Mucosa of gallbladder (tissue), 1 donor: ENCODE data around the gene SH3PXD2B. TPM values are rescaled to one million over a fixed set of nuclear protein-coding genes. Genes with fewer than 3 reads are reported as not detected.
"Not testable (repeated sequence)": the region's sequence is repeated elsewhere in the genome, so short reads cannot be mapped to it uniquely, and the experiment has no call there.

ENCODE experiments used
- DNase-seq: peaks from one replicate; pipeline ENCODE4 v3.0.0-alpha.2; 2020; ENCODE audit warnings: low spot score
- total RNA-seq: library from RNA; stranded (reverse); gene quantifications from one replicate; pipeline ENCODE4 v1.2.1, GENCODE V29; 2021
- donor health status: DM: no; HTN: no; CAD: no.

Gene SH3PXD2B
- total RNA-seq, 1 donor from 2014 or later = 30.6 TPM

DNA sequence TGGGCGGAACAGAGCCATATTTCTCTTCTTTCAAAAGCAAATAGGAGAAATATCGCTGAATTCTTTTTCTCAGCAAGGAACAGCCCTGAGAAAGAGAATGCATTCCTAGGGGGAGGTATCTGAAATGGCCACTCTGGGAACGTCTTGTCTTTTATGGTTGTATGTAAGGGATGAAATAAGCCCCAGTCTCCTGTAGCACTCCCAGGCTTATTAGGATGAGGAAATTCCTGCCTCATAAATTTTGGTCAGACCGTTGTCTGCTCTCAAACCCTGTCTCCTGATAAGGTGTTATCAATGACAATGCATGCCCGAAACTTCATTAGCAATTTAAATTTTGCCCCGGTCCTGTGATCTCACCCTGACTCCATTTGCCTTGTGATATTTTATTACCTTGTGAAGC lies 52.3 kb downstream of the SH3PXD2B start:
- not testable (repeated sequence) for DNase-seq

GRCh38 chr5:172399826-172400225 lies 54.5 kb downstream of the SH3PXD2B start:
- DNase-seq = no peak

DNA sequence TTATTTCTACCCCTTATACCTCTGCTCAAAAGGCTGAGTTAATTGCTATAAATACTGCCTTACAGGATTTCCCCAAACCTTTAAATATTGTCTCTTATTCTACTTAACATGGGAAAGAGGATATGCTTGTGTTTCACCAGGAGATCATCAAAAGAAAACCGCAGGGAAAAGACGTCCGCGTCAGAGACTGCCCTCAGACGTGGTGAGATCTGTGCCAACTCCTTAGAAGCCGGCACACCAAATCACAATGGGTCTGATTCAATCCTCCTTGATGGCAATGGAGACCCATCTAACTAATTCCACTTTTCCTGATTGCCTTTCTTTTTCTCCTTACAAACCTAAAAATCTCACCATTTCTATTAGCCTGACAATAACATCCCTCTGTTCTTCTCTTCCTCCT lies 55.0 kb downstream of the SH3PXD2B start:
- no peak for DNase-seq

DNA sequence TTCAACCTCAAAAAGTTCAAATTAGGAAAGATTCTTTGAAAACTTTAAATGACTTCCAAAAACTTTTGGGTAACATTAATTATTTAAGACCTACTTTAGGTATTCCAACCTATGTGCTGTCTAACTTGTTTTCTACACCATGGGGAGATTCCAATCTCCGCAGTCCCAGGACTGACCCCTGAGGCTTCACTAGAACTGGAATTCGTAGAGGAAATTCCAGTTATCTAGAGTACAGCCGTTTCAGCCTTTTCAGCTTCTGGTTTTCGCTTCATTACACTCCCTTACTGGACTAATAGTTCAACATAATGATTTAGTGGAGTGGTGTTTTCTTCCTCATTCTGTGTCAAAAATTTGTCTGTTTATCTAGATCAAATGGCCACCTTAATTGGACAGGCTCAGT lies 55.7 kb downstream of the SH3PXD2B start:
- not testable (repeated sequence) for DNase-seq

DNA sequence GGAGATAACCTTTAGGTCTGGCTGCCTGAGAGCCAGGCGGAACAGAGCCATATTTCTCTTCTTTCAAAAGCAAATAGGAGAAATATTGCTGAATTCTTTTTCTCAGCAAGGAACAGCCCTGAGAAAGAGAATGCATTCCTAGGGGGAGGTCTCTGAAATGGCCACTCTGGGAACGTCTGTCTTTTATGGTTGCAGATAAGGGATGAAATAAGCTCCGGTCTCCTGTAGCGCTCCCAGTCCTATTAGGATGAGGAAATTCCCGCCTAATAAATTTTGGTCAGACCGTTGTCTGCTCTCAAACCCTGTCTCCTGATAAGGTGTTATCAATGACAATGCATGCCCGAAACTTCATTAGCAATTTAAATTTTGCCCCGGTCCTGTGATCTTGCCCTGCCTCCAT lies 57.3 kb downstream of the SH3PXD2B start:
- DNase-seq = not testable (repeated sequence)

DNA sequence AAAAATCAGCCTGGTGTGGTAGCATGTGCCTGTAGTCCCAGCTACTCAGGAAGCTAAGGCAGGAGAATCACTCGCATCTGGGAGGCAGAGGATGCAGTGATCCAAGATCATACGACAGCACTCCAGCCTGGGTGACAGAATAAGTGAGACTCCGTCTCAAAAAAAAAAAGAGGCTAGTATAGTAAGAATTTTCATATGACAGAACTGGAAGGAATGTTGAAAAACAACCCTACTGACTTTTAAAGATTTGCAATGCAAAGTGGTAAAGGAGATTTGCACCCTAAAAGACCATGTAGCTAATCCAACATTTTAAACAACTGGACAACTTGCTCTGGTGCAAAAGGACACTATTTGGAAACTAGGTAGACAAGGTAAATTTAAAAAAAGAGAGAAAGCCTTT lies 58.1 kb downstream of the SH3PXD2B start:
- no peak for DNase-seq

GRCh38 chr5:172395483-172395882 lies 58.8 kb downstream of the SH3PXD2B start:
- no peak for DNase-seq

DNA sequence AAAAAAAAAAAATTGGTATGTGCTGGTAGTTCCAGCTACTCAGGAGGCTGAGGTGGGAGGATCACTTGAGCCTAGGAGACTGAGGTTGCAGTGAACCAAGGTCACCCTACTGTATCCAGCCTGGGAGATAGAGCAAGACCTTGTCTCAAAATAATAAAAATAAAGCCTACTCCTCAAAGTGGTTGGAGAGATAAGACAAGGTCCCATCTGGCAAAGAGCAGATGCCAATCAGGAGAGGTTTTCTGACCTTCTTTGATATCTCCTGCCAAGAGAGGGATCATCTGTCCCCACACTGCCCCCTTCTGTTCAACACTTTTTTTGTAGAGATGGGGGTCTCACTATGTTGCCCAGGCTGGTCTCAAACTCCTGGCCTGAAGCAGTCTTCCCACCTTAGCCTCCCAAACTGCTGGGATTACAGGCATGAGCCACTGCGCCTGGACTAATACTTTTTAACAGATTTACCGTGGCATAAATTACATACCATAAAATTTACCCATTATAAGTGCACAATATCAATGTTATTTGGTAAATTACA lies 64.7 kb downstream of the SH3PXD2B start:
- no peak for DNase-seq

DNA sequence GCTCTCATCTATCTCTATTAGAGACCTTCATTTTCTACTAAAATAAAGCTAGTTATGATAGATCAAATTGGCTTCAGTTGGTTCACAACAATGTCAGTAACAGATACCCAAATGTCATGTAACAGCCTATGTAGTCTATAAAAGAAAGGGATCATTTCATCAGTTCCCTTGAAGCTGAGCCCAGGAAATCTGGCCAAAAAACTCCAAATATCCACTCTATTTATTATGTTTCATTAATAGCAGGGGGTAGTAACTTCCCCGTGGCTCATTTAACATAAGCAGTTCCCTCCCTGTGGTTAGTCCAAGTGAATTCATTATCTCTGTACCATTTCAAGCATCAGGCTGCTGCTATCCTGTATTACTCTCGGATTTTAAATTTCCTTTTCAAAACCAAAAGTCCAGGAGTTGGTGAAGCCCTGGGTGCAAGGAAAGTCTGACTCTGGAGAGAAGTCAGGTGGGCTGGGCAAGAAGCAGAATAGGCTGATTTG lies 66.0 kb downstream of the SH3PXD2B start:
- DNase-seq = no peak

- no peak for DNase-seq
Measured at GRCh38 chr5:172385707-172386106, 68.6 kb downstream of the SH3PXD2B start.

DNA sequence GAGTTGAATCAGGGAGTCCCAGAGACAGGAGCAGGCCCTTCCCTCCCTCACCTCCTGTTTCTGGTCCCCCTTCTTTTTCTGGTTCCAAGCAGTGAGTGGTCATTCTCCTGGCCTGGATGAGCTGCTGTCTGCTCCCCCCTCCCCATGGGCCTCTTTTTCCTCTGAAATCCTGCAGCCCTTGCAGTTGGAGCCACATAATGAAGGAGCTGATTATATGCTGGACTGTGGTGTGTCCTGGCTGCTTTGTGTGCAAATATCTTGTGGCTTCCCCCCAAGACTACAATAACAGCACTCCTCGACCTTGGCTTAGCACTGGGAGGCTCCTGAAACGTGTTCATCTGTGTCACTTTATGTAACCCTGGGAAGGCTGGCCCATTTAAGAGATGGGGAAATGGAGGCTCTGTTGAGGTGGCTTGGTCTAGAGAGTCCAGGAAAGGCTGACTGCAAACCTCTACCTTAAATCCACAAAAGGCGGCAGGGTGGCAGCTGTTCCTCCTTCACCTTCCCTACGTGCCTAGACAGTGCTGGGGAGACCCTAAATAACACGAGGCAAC lies 69.2 kb downstream of the SH3PXD2B start:
- no peak for DNase-seq

GRCh38 chr5:172383191-172383802 lies 71.0 kb downstream of the SH3PXD2B start:
- peak; percentile 26 for DNase-seq

GRCh38 chr5:172380987-172381643 lies 73.2 kb downstream of the SH3PXD2B start:
- DNase-seq = peak; percentile 30

- no peak for DNase-seq
Measured at GRCh38 chr5:172380301-172380986, 73.9 kb downstream of the SH3PXD2B start.

DNA sequence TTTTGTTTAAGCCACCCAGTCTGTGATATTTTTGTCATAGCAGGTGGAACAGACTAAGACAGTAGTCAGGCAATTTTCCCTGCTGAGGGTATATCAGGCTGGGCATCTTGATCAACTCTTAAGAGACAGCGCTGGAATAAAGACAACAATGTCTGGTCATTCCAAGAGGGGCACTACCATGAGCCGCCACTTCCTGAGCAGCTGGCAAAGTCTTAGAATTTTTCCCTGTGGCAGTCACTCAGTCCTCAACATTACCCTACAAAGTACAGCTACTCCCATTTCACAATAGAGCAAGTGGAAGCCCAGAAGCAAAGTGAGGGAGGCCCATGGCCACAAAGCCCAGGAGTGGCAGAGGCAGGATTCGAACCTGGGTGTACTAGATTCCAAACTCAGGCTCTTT lies 74.8 kb downstream of the SH3PXD2B start:
- no peak for DNase-seq

- no peak for DNase-seq
Measured at GRCh38 chr5:172377856-172378255, 76.5 kb downstream of the SH3PXD2B start.

DNA sequence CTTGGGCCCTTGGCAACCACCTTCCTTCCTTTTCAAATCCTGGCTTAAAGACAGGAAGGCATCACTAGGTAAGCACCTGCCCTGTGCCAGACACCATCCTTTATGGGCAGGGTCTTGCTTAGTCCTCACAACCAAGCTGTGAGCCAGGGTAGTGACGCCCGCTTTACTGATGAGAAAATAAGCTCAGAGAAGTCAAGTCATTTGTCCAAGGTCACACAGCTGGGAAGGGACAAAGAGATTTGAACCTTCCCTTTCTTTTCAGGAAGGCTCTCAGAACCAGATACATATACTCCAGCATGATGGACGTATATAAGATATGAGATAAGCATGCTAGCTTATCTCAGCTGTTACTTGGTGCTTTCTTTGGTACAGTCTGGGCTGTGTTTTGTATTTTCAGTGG lies 76.9 kb downstream of the SH3PXD2B start:
- no peak for DNase-seq

- DNase-seq = no peak
Measured at GRCh38 chr5:172374783-172375182, 79.5 kb downstream of the SH3PXD2B start.

GRCh38 chr5:172373680-172374079 lies 80.6 kb downstream of the SH3PXD2B start:
- no peak for DNase-seq

DNA sequence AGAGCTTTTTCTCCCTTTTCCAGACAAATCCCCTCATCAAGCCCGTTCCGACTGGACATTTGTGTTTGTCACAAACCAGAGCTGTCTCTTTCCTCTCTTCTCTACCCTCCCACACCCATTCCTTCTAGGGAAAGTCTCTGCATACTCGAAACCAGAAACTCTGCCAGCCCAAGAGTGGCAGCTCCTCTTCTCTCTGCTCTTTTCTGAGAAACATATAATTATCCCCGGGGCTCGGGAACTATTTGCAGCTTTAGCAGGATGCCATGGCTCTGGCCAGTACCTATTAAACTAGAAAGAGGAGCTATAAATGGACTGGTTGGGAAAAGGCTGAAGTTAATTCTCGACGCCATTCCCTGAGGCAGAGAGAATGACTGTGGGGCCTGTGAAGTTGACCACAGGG lies 82.6 kb downstream of the SH3PXD2B start:
- DNase-seq = no peak

- DNase-seq = no peak
Measured at GRCh38 chr5:172370648-172371545, 83.4 kb downstream of the SH3PXD2B start.
